OCI-LY7 (cell line): Measurements from ENCODE around the gene TAF3. TPM values are rescaled to one million over a fixed set of nuclear protein-coding genes. Genes with fewer than 3 reads are reported as not detected.

Source experiments
- BruUV-seq: library from RNA; stranded (reverse); fragments of 400-500 nt; replicated peaks from 2 replicates; lab custom pipeline; 2021; lab: Mats Ljungman, UMichigan
- CTCF ChIA-PET: fragments of 300-600 bp; sonication (Branson Sonifier 250); formaldehyde crosslinking; loops from one replicate; lab custom pipeline; 2022; ENCODE audit warnings: antibody characterized with exemption; ENCODE audit not compliant: unreplicated experiment; lab: Charles Lee
- POLR2A ChIA-PET: fragments of 300-600 bp; sonication (Branson Sonifier 250); formaldehyde crosslinking; loops from one replicate; lab custom pipeline; 2022; ENCODE audit warnings: antibody characterized with exemption; lab: Charles Lee
- DNase-seq: peaks from one replicate; pipeline ENCODE4 v3.0.0-alpha.2; 2015; ENCODE audit warnings: low spot score
- H2AFZ ChIP-seq: fragments of 200-600 bp; sonication (generic), shearing (Covaris generic); 2 replicates; pipeline ENCODE4 v1.6.1; 2014; ENCODE audit warnings: mild to moderate bottlenecking, antibody characterized with exemption, low read length, moderate library complexity
- H3K27ac ChIP-seq: fragments of 200-600 bp; sonication (generic); 2 replicates; pipeline ENCODE4 v1.5.1; 2014; ENCODE audit warnings: mixed run types, low read depth, mild to moderate bottlenecking, moderate library complexity, low read length, inconsistent platforms; ENCODE audit not compliant: poor library complexity, severe bottlenecking
- H3K36me3 ChIP-seq: fragments of 200-600 bp; sonication (generic); 2 replicates; pipeline ENCODE4 v1.6.1; 2014; ENCODE audit warnings: mild to moderate bottlenecking, antibody characterized with exemption, low read length, moderate library complexity, mixed read lengths; ENCODE audit not compliant: insufficient read depth
- H3K4me1 ChIP-seq: fragments of 200-600 bp; sonication (generic); 2 replicates; pipeline ENCODE4 v1.5.1; 2014; ENCODE audit warnings: mild to moderate bottlenecking, low read length; ENCODE audit not compliant: insufficient read depth, poor library complexity, severe bottlenecking
- H3K4me2 ChIP-seq: fragments of 200-600 bp; sonication (generic); 2 replicates; pipeline ENCODE4 v1.6.1; 2014; ENCODE audit warnings: mild to moderate bottlenecking, low read length
- H3K4me3 ChIP-seq: fragments of 200-600 bp; sonication (generic); 2 replicates; pipeline ENCODE4 v1.5.1; 2014; ENCODE audit warnings: mild to moderate bottlenecking, low read depth, low read length; ENCODE audit not compliant: poor library complexity, severe bottlenecking
- H3K79me2 ChIP-seq: fragments of 200-600 bp; sonication (generic); 2 replicates; pipeline ENCODE4 v1.6.1; 2016; ENCODE audit warnings: low read depth, mild to moderate bottlenecking, low read length, moderate library complexity, mixed read lengths; ENCODE audit not compliant: insufficient read depth
- H3K9me2 ChIP-seq: fragments of 200-600 bp; sonication (generic); 2 replicates; pipeline ENCODE4 v1.6.1; 2016; ENCODE audit warnings: mild to moderate bottlenecking, low read length, mixed read lengths; ENCODE audit not compliant: insufficient read depth
- H3K9me3 ChIP-seq: fragments of 200-600 bp; sonication (generic); 2 replicates; pipeline ENCODE4 v1.6.1; 2014; ENCODE audit warnings: mild to moderate bottlenecking, mixed run types, low read length, mixed read lengths
- H4K20me1 ChIP-seq: fragments of 200-600 bp; sonication (generic); 2 replicates; pipeline ENCODE4 v1.6.1; 2014; ENCODE audit warnings: mild to moderate bottlenecking, antibody characterized with exemption, low read length, moderate library complexity, mixed read lengths; ENCODE audit not compliant: insufficient read depth
- EZH2phosphoT487 ChIP-seq: fragments of 200-600 bp; sonication (generic); IDR thresholded peaks from 2 replicates; pipeline ENCODE4 v1.6.1; 2018; ENCODE audit warnings: low read depth, borderline replicate concordance, mild to moderate bottlenecking, mixed run types, antibody characterized with exemption, low read length, moderate library complexity, mixed read lengths
- intact Hi-C: fragments of 100-400 bp; cut with micrococcal nuclease; formaldehyde crosslinking; loops from one replicate; pipeline ENCODE4 v1.10.0; 2022; ENCODE audit not compliant: unreplicated experiment
- total RNA-seq, 2 experiments: library from RNA; depleted of rRNA in 1 of 2; stranded (reverse); fragments of >200 nt in 1 of 2; shearing (Covaris generic) in 1 of 2; gene quantifications; 2 replicates each; pipeline ENCODE4 v1.2.3, GENCODE V29; 2014 to 2022
- TF ChIP-seq, protein P1 (sequence below): fragments of 200-600 bp; sonication (generic); conservative IDR thresholded peaks from 2 replicates; pipeline ENCODE4 v1.5.1; 2014; ENCODE audit warnings: mild to moderate bottlenecking, antibody characterized with exemption, low read length, moderate library complexity, mixed read lengths

TAF3 gene
- total RNA-seq, 2 experiments from 2014 or later = 3.8 to 11.1 TPM

DNA sequence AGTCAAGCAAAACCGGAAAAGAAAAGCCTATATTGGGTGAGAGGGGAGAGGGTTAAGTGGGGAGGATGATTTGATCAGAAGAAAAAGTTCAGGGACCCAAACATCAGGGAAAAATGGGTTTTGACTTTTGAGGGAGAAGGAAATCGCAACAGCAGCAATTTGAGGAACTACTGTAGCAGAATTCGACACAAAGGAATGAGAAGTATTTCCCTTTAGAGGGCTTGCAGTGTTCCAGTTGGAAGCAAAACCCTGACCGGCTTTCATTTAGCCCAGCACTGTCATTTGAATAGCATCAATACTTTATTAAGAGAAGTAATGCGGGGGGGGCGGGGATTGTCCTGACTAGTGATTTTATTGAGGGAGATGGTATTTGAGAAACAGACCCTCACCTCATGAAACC lies 199.0 kb downstream of the TAF3 start:
- Histone ChIP-seq H4K20me1 (no peaks in the 10 kb centered on the region), H2AFZ (no peak overlapping the region), H3K79me2 (no peaks in the 10 kb centered on the region), H3K9me3 (no peaks in the 10 kb centered on the region), H3K4me3 (no peak overlapping the region), H3K9me2 (no peaks in the 10 kb centered on the region), H3K4me2 (no peak overlapping the region), H3K36me3 (peaks cover 10% of the 10 kb centered on the region; the same call in 1 of the 2 replicates), H3K4me1 (no peaks in the 10 kb centered on the region), H3K27ac (no peak overlapping the region)
- ChIA-PET POLR2A (no interaction called here), CTCF (no interaction called here)
- no peak for DNase-seq
- intact Hi-C loops = no loop called here
- TF ChIP-seq EZH2phosphoT487 = no peak
- TF ChIP-seq, protein P1, sequence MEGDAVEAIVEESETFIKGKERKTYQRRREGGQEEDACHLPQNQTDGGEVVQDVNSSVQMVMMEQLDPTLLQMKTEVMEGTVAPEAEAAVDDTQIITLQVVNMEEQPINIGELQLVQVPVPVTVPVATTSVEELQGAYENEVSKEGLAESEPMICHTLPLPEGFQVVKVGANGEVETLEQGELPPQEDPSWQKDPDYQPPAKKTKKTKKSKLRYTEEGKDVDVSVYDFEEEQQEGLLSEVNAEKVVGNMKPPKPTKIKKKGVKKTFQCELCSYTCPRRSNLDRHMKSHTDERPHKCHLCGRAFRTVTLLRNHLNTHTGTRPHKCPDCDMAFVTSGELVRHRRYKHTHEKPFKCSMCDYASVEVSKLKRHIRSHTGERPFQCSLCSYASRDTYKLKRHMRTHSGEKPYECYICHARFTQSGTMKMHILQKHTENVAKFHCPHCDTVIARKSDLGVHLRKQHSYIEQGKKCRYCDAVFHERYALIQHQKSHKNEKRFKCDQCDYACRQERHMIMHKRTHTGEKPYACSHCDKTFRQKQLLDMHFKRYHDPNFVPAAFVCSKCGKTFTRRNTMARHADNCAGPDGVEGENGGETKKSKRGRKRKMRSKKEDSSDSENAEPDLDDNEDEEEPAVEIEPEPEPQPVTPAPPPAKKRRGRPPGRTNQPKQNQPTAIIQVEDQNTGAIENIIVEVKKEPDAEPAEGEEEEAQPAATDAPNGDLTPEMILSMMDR = no peak
- no TSS peak for BruUV-seq

DNA sequence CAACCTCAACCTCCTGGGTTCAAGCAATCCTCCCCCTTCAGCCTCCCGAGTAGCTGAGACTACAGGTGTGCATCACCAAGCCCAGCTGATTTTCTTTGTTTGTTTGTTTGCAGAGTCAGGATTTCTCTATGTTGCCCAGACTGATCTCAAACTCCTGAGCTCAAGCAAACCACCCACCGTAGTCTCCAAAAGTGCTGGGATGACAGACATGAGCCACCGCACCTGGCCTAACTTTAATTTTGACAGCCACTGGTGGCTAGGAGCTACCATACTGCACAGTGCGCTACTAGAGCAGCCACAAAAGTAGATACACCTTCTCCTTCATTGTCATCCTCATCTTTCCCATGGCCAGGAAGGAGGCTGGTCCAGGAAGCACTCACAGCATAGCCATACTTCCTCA lies 205.0 kb downstream of the TAF3 start:
- H3K27ac ChIP-seq = no peak overlapping the region
- intact Hi-C loops = no loop called here

DNA sequence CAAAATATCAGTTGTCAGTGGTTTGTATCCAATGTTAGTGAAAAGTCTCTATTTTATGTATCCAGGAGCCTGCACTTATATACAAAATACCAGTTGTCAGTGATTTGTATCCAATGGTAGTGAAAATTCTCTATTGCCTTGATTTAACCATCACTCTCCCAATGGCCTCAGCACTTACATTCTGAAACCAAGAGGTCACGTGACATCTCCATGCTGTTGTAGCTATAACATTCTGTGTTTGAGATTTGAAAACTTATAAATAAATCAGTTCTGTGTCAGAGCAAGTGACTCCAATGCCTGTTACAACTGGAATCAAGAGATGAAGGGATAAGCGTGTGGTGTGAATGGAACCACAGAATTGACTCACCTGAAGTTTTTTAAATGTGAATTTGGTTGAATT lies 205.5 kb downstream of the TAF3 start:
- H3K79me2 ChIP-seq = no peaks in the 10 kb centered on the region
- H3K4me3 ChIP-seq = no peak overlapping the region
- H3K4me2 ChIP-seq = no peak overlapping the region
- no peak overlapping the region for H2AFZ ChIP-seq
- ChIA-PET CTCF (no interaction called here), POLR2A (interaction anchor here (0.9 kb wide), 1 partner anchor 539 kb away, joined by 3 read pairs; no protein-coding TSS in a partner anchor)
- intact Hi-C loops = no loop called here
- no TSS peak for BruUV-seq
- H3K27ac ChIP-seq = no peak overlapping the region
- no peaks in the 10 kb centered on the region for H3K4me1 ChIP-seq
- no peaks in the 10 kb centered on the region for H3K9me2 ChIP-seq
- no peaks in the 10 kb centered on the region for H3K36me3 ChIP-seq
- H4K20me1 ChIP-seq = no peaks in the 10 kb centered on the region
- no peak for DNase-seq
- no peak for TF ChIP-seq EZH2phosphoT487
- TF ChIP-seq, protein P1 = no peak
- H3K9me3 ChIP-seq = no peaks in the 10 kb centered on the region

More for the DNA sequence above, 205.0 kb downstream of the TAF3 start:
- Histone ChIP-seq H3K4me3 (no peak overlapping the region), H3K9me2 (no peaks in the 10 kb centered on the region), H3K4me2 (no peak overlapping the region), H3K4me1 (no peaks in the 10 kb centered on the region), H2AFZ (no peak overlapping the region), H3K9me3 (no peaks in the 10 kb centered on the region), H3K79me2 (no peaks in the 10 kb centered on the region), H4K20me1 (no peaks in the 10 kb centered on the region), H3K36me3 (no peaks in the 10 kb centered on the region)
- DNase-seq = no peak
- ChIA-PET POLR2A (no interaction called here), CTCF (no interaction called here)
- no peak for TF ChIP-seq EZH2phosphoT487
- TF ChIP-seq, protein P1 = no peak
- no TSS peak for BruUV-seq
